Dermis microvascular lymphatic vessel endothelial cell (primary cell): ENCODE results near the gene PSMA2. TPM values are rescaled to one million over a fixed set of nuclear protein-coding genes. Genes with fewer than 3 reads are reported as not detected.

Source experiments
- DNase-seq, 2 donors: peaks; one replicate each; pipeline versions ENCODE4 v3.0.0 to v3.0.0-alpha.2; 2010; ENCODE audit warnings: low read depth in 2 of 2
- total RNA-seq: library from RNA; depleted of rRNA; stranded (reverse); fragments of >200 nt; gene quantifications from 2 replicates; pipeline ENCODE4 v1.2.1, GENCODE V29; 2014

Gene PSMA2
- total RNA-seq, 1 donor from 2014 or later: 72.0 TPM

GRCh38 chr7:42940985-42941847 is 9.2 kb upstream of the PSMA2 start:
- peak; percentile 48 to 76 for DNase-seq

GRCh38 chr7:42939457-42940240 is 7.7 kb upstream of the PSMA2 start:
- no peak for DNase-seq

- DNase-seq: no peak
These were observed 3.9 kb upstream of the PSMA2 start for GRCh38 chr7:42935861-42936260.

GRCh38 chr7:42934291-42934690 is 2.3 kb upstream of the PSMA2 start:
- DNase-seq: no peak

GRCh38 chr7:42932811-42933591 is 1.0 kb upstream of the PSMA2 start:
- DNase-seq: peak in 1 of 2 donors; percentile 57

- DNase-seq: no peak
These were observed 534 bp downstream of the PSMA2 start for GRCh38 chr7:42931447-42931833.

- no peak for DNase-seq
These were observed 1.1 kb downstream of the PSMA2 start for GRCh38 chr7:42930889-42931288.

GRCh38 chr7:42929449-42929848 is 2.5 kb downstream of the PSMA2 start:
- DNase-seq: no peak

GRCh38 chr7:42928754-42929153 is 3.2 kb downstream of the PSMA2 start:
- no peak for DNase-seq

GRCh38 chr7:42926204-42926603 is 5.8 kb downstream of the PSMA2 start:
- DNase-seq: no peak

- DNase-seq: no peak
These were observed 6.3 kb downstream of the PSMA2 start for GRCh38 chr7:42925630-42926029.

GRCh38 chr7:42924223-42924838 is 7.6 kb downstream of the PSMA2 start:
- no peak for DNase-seq

- no peak for DNase-seq
These were observed 9.8 kb downstream of the PSMA2 start for GRCh38 chr7:42922017-42922753.

- DNase-seq: no peak
These were observed 16.6 kb downstream of the PSMA2 start for GRCh38 chr7:42915356-42915755.

- peak in 1 of 2 donors; percentile 49 for DNase-seq
These were observed 17.4 kb downstream of the PSMA2 start for GRCh38 chr7:42914421-42915045.

- DNase-seq: no peak
These were observed 18.0 kb downstream of the PSMA2 start for GRCh38 chr7:42914009-42914408.

- DNase-seq: no peak
These were observed 18.4 kb downstream of the PSMA2 start for GRCh38 chr7:42913591-42913990.

GRCh38 chr7:42911454-42912447 is 20.2 kb downstream of the PSMA2 start, which contains the start of gene C7orf25:
TSS of gene C7orf25 (minus strand) at chr7:42912070. CDS start at chr7:42910900, 1,170 bp downstream.
- peak; percentile 83 to 96 for DNase-seq

GRCh38 chr7:42910306-42910705 is 21.7 kb downstream of the PSMA2 start:
- no peak for DNase-seq
